Iris pigment epithelial cell (primary cell): ENCODE results near the gene POM121.
"Not testable (repeated sequence)": the region's sequence is repeated elsewhere in the genome, so short reads cannot be mapped to it uniquely, and the experiment has no call there.

ENCODE experiments used
- DNase-seq: peaks from one replicate; pipeline ENCODE4 v3.0.0-alpha.2; 2011; ENCODE audit warnings: low read depth

Gene POM121

DNA sequence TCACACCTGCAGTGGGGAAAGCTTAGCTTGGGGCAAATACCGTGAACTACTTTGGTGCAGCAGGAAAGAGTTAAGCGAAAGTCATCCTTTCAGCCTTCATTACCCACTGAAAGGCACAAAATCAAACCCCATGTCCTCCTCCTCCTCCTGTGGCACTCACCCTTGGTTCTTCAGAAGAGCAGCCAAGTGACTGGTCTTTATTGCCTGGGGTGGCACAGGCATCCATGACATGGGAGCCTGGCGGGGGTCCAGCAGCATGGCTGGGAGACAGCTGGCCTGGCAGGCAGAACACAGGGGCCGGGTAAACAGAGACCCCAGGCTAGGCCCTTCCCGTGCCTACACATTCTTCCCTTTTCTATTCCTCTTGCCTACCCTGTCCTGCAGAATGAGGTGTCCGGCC lies 24.8 kb downstream of the POM121 start:
- not testable (repeated sequence) for DNase-seq

DNA sequence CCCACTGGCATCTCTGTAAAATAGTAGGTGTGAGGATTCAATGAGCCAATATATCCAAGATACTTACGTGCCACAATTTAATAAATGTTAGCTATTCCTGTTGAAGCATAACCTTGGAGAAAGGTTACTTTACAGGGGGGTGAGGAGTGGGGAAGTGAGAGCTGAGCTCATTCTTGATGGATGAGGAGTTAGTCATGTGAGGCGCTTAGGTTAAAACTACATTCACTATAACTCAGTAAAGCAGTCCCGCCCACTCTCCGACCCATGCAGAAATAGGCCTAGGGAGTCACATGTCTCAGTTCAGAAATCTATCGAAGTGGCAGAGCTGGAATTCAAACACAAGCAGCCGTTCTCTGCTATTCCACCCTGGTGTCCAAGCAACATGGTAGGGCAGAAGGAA lies 25.5 kb downstream of the POM121 start:
- DNase-seq = not testable (repeated sequence)

DNA sequence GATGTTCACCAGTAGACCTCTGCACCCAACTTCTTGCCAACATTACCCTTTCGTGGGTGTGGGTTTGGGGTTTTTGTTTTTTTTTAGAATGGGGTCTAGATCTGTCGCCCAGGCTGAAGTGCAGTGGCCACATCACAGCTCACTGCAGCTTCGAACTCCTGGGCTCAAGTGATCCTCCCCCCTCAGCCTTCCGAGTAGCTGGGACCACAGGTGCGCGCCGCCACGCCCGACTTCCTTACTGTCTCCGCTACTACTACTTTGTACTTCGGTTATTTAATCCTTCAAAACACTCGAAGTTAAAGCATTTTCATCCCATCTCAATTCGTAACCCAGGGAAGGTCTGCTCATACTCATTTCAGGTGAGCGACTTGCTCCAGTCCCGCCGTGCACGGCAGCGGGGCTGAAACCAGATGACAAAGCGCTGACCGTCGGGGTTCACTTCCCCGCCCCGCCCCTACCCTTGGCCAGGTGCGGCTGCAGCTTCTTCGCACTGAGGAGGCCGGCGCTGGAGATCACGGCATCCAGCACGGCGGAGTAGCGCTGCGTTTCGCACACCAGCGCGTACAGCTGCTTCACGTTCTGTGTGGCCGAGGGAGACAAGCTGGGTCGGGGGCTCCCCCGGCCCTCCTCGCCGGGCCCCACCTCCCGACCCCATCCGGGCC lies 29.1 kb downstream of the POM121 start:
- not testable (repeated sequence) for DNase-seq

DNA sequence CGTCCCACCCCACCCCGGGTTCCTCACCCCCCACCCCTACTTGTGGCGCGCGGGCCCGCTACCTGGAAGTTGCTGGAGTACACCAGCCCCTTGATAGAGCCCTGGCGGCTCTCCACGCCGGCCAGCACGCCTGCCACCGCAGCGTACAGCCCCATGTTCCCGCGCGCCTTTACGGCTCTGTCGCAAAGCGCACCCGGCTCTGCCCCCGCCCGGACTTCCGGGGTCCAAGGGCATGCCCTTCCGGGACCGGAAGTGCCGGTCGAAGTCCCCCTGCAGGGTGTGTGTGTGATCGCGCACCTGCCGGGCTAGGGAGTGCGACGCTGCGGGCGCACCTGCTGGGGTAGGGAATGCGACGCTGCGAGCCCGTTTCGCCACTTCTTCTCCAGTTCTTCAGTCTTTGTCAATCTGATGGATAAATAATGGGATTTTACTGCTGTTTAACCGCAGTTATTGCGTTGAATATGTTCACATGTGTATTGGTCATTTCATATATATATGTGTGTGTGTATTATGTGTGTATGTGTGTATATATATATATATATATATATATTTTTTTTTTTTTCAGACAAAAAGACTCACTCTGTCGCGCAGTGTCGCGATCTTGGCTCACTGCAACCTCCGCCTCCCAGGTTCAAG lies 29.8 kb downstream of the POM121 start:
- DNase-seq = not testable (repeated sequence)

DNA sequence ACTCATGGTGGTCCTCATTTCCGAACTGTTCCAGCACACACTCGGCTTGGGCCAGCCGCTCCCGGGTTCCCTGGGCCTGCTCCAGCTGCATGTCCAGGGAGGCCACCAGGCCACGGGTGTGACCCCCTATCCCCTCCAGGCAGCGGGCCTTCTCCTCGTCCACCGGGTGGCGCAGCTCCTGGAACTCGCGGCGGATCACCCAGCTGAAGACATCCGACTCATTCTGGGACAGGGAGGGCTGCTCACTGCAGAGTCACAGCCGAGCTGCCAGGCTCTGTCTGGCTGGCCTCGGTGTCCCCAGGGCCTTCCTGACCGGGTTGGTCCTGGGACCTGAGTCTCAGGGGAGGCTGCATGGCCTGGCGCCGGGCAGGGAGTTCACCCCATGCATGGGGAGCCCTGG lies 35.1 kb downstream of the POM121 start:
- not testable (repeated sequence) for DNase-seq

DNA sequence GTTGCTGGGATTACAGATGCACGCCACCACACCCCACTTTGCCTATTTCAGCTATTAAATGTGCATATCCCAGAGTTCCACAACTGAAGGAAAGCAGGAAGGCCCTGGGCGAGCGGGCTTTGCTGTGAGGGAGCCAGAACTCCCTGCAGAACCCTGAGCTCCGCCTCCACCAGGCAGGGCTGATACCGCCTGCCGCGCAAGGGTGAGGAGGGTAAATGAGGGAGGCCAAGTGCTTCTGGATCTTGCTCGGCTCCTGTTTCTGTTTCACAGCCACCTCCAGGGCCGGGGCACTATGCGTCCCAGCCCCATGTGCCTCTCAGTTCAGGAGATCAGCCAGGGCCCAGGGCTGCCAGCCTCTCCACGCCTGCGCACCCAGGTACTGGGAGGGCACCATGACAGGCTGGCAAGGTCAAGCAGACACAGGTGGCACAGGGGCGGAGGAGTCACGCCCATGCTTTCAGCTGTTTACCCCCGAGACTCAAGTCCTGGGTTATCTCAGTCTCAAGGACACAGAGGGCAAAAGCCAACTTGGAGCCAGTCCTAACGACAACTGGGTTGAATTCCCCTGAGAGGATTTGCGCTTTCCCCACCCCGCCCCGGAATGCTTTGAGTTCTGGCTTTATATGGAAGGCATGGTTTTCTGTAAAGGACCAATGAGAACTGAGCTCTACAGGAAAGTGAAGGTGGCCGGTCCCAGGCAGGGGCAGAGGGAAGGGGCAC lies 35.9 kb downstream of the POM121 start:
- not testable (repeated sequence) for DNase-seq

DNA sequence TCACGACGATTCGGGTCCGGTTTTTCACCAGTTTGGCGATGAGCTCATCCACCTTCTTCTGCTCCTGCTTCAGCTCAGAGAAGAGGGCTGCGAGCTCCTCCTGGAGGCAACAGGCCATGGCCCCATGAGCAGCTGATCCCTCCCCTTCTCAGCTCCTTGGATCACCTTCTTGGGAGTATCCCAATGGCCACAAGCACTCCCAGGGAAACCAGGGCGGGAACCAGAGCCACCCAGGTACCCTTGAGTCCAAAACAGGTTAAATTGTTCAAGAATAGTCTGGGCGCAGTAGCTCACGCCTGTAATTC lies 36.4 kb downstream of the POM121 start:
- not testable (repeated sequence) for DNase-seq

DNA sequence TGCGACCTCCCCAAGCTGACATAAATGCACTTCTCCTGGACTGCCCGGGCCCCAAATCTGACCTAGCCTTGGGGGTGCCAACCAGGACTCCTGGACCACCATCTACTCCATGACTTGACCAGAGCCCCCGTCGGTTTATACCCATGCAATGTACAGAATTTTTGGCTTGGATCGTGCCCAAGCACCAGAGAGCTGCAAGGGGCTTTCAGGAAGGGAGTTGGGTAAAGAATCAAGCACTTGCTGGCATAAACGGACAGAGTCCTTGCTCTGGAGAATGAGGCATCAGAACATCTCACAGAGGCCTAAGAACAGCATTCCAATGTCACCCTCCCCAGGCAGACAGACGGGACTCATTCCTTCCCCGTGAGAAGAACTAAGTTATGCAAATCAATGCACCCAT lies 38.2 kb downstream of the POM121 start:
- not testable (repeated sequence) for DNase-seq

DNA sequence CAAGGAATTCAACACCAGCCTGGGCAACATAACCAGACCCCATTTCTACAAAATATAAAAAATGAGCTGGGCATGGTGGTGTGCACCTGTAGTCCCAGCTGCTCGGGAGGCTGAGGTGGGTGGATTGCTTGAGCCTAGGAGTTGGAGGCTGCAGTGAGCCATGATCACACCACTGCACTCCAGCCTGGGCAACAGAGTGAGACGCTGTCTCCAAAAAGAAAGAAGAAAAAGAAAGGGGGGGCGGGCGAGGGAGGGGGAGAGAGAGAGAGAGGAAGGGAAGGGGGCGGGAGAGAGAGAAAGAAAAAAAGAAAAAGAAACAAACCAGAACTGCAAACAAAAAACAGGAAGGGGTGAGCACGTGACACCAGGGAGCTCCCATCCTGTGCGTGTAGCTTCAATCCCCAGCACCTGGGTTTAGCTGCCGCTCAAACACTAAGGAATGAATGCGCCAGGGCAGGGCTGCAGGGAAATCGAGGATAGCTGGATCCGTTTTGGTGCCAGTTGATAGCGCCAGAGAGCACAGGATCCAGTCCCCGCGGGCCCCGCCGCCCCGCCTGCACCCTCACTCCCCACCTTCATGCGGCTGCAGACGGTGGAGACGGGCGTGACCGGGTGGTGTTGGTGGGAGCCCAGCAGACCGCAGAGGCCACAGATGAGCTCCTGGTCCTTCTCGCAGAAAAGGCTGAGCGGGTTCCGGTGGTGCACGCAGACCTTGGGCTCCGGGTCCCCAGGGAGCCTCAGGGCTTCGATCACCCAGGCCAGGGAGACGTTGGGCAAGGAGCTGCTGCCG lies 40.5 kb downstream of the POM121 start:
- not testable (repeated sequence) for DNase-seq

DNA sequence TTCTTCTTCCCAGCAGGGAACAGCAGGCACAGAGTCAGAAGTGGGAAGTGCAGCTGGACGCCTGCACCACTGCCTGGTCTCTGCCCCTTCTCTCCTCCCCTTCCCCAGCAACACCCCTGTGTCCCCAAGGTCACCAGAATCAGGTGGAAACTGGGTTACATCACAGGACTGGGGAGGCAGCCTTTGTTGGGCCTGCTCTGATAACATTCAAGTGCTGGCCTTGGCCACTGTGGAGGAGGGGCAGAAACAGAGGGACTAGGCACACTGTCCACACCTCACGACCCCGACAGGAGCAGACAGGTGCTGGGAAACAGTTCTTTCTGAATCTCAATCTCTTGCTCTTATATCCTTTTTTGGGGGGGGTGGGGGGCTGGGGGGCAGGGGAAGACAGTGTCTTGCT lies 42.0 kb downstream of the POM121 start:
- DNase-seq = not testable (repeated sequence)

DNA sequence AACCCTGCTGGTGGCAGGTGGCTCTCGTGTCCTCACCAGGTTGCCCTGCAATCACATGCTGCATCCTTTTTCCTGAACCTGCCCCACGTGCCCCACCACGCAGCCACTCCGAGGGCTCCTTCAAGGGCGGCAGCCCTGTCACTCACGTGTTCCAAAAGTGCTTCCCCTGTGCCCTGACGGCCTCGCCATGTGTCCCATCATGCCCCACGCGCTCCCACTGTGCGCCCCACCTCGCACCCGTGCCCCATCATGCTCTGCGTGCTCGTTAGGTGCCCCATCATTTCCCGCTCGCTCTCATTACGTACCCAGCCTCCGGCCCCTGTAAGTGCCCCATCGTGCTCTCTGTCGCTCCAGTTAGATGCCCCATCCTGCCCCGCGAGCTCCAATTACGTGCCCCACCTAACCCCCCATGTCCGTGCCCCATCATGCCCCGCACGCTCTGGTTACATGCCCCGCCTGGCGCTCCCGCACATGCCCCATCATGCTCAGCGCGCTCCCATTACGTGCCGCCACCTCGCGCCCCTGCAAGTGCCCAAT lies 44.2 kb downstream of the POM121 start, which contains the start of gene TRIM74:
Gene TRIM74 (minus strand): TSS at position 487 of the 537 bp plus-strand sequence. CDS start 3,309 bp downstream, outside the sequence.
- not testable (repeated sequence) for DNase-seq

DNA sequence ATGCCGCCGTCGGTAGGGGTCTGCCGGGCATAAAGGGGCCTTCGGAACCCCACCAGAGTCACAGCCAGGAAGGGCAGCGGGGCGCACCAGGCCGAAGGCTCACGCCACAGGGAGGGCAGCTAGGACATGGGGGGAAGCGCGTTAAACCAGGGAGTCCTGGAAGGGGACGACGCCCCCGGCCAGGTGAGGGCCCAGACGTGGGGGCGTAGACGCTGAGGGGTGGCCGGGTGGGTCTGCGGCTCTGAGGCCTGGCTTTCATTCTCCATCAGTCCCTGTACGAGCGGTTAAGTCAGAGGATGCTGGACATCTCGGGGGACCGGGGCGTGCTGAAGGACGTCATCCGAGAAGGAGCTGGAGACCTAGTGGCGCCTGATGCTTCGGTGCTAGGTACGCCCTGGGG lies 44.8 kb downstream of the POM121 start:
- not testable (repeated sequence) for DNase-seq

DNA sequence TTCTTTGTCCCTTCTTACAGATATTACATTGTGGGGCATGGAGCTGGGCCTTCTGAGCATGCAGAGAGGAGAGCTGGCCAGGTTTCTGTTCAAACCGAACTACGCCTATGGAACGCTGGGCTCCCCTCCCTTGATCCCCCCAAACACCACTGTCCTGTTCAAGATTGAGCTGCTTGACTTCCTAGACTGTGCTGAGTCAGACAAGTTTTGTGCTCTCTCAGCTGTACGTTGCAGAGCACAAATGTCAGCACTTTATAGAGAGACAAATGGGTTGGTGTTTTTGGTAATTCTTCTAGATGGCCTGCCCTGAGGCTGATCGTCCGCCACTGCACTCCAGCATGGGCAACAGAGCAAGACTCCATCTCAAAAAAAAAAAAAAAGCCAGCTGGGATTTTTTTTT lies 46.6 kb downstream of the POM121 start:
- not testable (repeated sequence) for DNase-seq

DNA sequence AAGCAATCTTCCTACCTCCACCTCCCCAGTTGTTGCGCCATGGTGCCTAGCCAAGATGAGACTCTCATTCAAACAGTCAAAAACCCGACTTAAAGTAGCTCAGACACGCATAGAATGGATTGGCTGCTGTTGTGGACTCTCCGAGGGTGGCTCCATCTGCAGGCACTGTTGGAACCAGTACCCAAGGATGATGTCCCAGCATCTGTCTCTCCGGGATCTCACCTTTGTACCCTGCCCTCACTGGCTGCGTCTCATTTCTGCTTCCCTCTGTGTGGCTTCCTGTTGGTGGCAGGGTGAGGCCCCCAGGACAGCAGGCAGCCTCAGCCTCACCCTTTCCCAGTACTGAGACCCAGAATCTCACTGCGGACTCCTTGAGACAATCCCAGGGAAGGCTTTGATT lies 49.9 kb downstream of the POM121 start:
- not testable (repeated sequence) for DNase-seq

DNA sequence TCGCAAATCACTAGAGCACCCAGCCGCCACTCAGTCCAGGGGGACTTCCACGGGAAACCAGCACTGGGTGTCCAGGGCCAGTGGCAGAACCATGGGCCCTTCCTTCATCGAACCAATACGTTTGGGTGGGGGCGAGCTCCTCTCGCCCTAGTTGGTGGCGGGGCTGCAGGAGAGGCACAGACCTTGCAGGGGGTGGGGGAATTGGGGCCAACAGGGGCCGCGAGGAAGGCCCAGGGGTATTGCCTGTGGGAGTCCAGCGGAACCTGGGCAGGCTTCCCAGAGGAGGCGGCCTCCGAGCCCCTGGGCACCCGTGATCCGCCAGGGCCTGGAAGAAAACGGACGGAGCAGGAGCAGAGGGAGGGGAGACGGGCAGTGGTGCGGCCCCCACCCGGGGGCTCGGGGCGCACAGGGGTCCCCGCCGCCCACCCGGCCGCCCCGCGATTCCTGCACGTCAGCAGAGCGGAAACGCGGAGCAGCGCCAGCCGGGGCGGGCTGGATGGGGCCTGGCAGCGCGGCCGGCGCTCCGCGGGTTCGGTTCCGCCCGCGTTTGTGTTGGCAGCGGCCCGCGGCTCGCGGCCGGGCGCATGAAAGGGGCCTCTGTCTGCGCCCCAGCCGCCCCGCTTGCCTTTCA lies 50.9 kb downstream of the POM121 start:
- not testable (repeated sequence) for DNase-seq

DNA sequence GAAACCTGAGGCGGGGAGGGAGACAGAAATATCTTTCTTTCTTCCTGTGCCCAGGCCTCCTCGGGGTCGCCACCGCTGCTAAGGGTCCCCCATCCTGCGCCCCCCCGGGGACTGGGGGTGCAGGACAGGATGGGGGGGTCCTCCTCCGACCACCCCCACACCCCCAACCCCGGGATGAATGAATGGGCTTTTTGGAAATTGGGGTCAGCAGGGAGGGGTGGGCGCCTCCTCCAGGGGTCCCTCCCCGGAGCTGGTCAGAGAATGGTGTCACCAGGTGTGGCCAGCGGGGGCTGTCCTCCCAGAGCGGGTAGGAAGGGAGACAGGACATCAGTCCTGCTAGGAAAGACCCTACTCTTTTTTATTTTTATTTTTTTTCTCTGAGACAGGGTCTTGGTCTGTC lies 51.5 kb downstream of the POM121 start:
- DNase-seq = not testable (repeated sequence)

DNA sequence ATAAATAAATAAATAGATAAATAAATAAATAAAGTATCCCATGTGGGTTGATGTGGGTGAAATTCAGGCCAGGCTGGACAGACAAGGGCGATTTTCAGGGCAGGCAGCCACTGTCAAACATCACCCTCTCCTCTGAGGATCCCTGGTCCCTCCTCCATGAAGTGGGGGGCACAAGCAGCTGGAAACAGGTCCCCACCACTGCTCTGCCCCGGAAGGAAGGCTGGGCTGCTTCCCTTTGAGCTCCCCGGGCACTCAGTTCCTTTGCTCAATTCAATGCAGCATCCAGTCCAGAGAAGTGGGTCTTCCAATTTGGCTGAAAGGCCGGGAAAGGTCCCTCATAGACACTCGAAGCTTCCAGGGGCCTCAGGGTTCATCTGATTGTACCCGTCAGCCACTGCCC lies 55.5 kb downstream of the POM121 start:
- DNase-seq = not testable (repeated sequence)

DNA sequence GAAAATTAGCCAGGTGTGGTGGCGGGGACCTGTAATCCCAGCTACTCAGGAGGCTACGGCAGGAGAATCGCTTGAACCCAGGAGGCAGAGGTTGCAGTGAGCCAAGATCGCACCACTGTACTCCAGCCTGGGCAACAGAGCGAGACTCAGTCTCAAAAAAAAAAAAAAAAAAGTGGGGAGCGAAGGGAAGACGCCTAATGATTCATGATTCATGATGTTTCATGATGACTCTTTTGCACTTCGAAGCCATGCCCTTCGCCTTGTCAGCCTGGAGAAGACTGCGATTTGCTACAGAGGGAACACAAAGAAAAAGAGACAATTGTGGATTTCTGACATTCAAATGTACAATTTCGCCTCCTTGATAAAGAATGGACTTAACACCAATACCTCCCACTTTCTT lies 57.2 kb downstream of the POM121 start:
- DNase-seq = not testable (repeated sequence)

DNA sequence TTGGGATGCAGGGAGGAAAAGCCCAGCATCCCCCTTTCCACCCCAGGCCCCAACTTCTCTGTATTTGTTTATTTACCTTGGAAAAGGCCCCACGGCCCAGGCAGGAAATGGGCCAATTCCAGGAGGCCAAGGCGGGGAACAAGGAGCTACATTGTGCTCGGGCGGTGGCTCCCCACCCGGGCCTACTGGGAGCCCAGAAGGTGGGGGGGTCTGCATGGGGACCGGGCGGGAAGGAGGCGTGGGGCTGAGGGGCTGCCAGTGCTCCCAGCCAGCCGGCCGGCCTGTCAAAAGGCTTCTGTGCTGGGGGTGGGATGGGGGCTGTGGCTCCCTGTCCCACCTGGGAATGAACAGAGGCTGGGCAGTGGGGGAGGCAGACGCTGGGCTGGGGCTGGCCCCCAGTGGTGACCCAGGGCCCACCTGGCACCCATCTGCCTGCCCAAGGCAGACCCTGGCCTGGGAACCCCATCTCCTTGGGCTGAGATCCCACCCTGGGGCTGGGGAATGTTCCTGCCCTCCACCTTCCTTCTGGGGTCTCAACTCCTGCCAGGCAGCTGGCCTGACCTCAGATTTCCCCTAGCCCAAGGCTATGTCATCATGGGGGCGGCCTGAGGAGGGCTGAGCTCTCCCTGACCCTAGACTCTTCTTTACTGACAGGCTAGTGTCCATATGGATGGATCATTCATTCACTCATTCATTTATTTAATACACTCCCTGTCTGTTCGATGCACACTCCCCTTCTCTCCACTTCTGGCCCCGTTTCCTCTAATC lies 65.4 kb downstream of the POM121 start:
- not testable (repeated sequence) for DNase-seq

DNA sequence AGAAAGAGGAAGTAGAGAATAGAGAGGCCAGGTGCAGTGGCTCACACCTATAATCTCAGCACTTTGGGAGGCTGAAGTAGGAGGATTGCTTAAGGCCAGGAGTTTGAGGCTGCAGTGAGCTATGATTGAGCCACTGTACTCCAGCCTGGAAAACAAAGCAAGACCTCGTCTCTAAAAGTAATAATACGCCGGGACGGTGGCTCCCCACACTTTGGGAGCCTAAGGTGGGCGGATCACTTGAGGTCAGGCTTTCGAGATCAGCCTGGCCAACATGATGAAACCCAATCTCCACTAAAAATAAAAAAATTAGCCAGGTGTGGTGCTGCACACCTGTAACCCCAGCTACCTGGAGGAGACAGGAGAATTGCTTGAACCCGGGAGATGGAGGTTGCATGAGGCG lies 70.6 kb downstream of the POM121 start:
- DNase-seq = not testable (repeated sequence)

DNA sequence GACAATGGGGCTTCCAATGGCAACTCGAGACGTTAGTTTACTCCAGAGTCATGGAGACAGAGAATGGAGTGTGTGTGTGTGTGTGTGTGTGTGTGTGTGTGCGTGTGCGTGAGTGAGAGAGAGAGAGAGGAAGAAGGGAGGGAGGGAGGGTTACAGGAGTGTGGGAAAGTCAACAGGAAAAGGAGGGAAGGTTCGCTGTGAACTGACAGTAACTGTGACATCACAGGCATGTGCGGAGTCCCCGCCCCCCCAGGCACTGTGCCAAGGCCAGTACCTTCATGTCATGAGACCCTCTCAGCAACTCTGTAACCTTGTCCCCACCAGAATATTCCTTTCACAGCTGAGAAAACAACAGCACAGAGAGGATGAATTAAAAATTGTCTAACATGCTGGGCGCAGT lies 72.6 kb downstream of the POM121 start:
- not testable (repeated sequence) for DNase-seq
